Panc1 (cell line): ENCODE data around the gene CHSY1.

Experiments used
- CTCF ChIP-seq: fragments of 450-650 bp; IDR thresholded peaks from 2 replicates; pipeline ENCODE4 v1.5.1; 2017; ENCODE audit warnings: mild to moderate bottlenecking
- POLR2AphosphoS5 ChIP-seq: IDR thresholded peaks from 2 replicates; pipeline ENCODE4 v1.6.1; 2012; ENCODE audit warnings: mild to moderate bottlenecking, low read depth, low read length, moderate library complexity
- REST ChIP-seq, 2 experiments: IDR thresholded peaks; 2 replicates each; pipeline ENCODE4 v1.6.1; 2011 to 2012; ENCODE audit warnings: low read depth in 2 of 2, control low read depth in 1 of 2, low read length in 1 of 2, mild to moderate bottlenecking in 1 of 2, moderate library complexity in 1 of 2; ENCODE audit not compliant: insufficient read depth in 1 of 2
- TCF7L2 ChIP-seq: IDR thresholded peaks from 2 replicates; pipeline ENCODE4 v1.6.1; 2011; ENCODE audit warnings: mild to moderate bottlenecking, low read depth, low read length, inconsistent platforms

GRCh38 chr15:101185770-101186169, 66.1 kb downstream of the CHSY1 start:
- no peak for TF ChIP-seq CTCF
- TF ChIP-seq POLR2AphosphoS5, result no peak
- no peak for TF ChIP-seq REST (IDR thresholded peaks at IDR 0.05; ENCODE audit: insufficient read depth in 1 of 2, low read depth in 2 of 2, low read length in 1 of 2)
- TF ChIP-seq TCF7L2, result no peak
